ENCODE measurements around the gene EXO1. TPM values are rescaled to one million over a fixed set of nuclear protein-coding genes. Genes with fewer than 3 reads are reported as not detected.

Gene EXO1
- total RNA-seq, 1 experiment from 2014 or later = 46.6 TPM

- intact Hi-C loops (cut with micrococcal nuclease; ENCODE audit: unreplicated experiment) = no loop called here
- Histone ChIP-seq H3K27ac (ENCODE audit: low read depth, low read length, poor library complexity, severe bottlenecking) (no peak overlapping the region), H3K4me3 (ENCODE audit: low read depth, low read length, poor library complexity, severe bottlenecking) (no peak overlapping the region), H3K36me3 (ENCODE audit: insufficient read depth, low read length, poor library complexity, severe bottlenecking) (no peaks in the 10 kb centered on the region), H3K9me3 (ENCODE audit: low read depth, low read length, poor library complexity, severe bottlenecking) (no peaks in the 10 kb centered on the region), H3K4me1 (ENCODE audit: insufficient read depth, low read length, poor library complexity, severe bottlenecking) (no peaks in the 10 kb centered on the region), H3K27me3 (replicated peaks; ENCODE audit: insufficient read depth, low read depth, low read length, poor library complexity) (no peaks in the 10 kb centered on the region)
- ChIA-PET CTCF (no interaction called here), POLR2A (ENCODE audit: low non-redundant PET) (no interaction called here)
- DNase-seq (ENCODE audit: low spot score) = no peak
- no TSS peak for BruUV-seq (replicated peaks)
- no peak for TF ChIP-seq CTCF (conservative IDR thresholded peaks at IDR 0.05; ENCODE audit: low read depth, low read length)
- no peak for TF ChIP-seq EZH2 (IDR thresholded peaks at IDR 0.05; ENCODE audit: borderline replicate concordance, low read depth, low read length, poor library complexity, severe bottlenecking)
Observed at GRCh38 chr1:241924080-241924808, 76.2 kb downstream of the EXO1 start.

GRCh38 chr1:241926141-241926540 lies 78.1 kb downstream of the EXO1 start:
- Histone ChIP-seq H3K9me3 (ENCODE audit: low read depth, low read length, poor library complexity, severe bottlenecking) (no peaks in the 10 kb centered on the region), H3K36me3 (ENCODE audit: insufficient read depth, low read length, poor library complexity, severe bottlenecking) (no peaks in the 10 kb centered on the region), H3K4me1 (ENCODE audit: insufficient read depth, low read length, poor library complexity, severe bottlenecking) (no peaks in the 10 kb centered on the region), H3K27me3 (replicated peaks; ENCODE audit: insufficient read depth, low read depth, low read length, poor library complexity) (no peaks in the 10 kb centered on the region), H3K4me3 (ENCODE audit: low read depth, low read length, poor library complexity, severe bottlenecking) (no peak overlapping the region), H3K27ac (ENCODE audit: low read depth, low read length, poor library complexity, severe bottlenecking) (no peak overlapping the region)
- no peak for DNase-seq (ENCODE audit: low spot score)
- BruUV-seq (replicated peaks) = no TSS peak
- intact Hi-C loops (cut with micrococcal nuclease; ENCODE audit: unreplicated experiment) = no loop called here
- POLR2A ChIA-PET (ENCODE audit: low non-redundant PET) = no interaction called here
- CTCF ChIA-PET = no interaction called here
- no peak for TF ChIP-seq EZH2 (IDR thresholded peaks at IDR 0.05; ENCODE audit: borderline replicate concordance, low read depth, low read length, poor library complexity, severe bottlenecking)
- TF ChIP-seq CTCF (conservative IDR thresholded peaks at IDR 0.05; ENCODE audit: low read depth, low read length) = no peak

- ChIA-PET CTCF (no interaction called here), POLR2A (ENCODE audit: low non-redundant PET) (no interaction called here)
- TF ChIP-seq EZH2 (IDR thresholded peaks at IDR 0.05; ENCODE audit: borderline replicate concordance, low read depth, low read length, poor library complexity, severe bottlenecking) (no peak), CTCF (conservative IDR thresholded peaks at IDR 0.05; ENCODE audit: low read depth, low read length) (no peak)
- Histone ChIP-seq H3K9me3 (ENCODE audit: low read depth, low read length, poor library complexity, severe bottlenecking) (no peaks in the 10 kb centered on the region), H3K36me3 (ENCODE audit: insufficient read depth, low read length, poor library complexity, severe bottlenecking) (no peaks in the 10 kb centered on the region), H3K27ac (ENCODE audit: low read depth, low read length, poor library complexity, severe bottlenecking) (no peak overlapping the region), H3K4me1 (ENCODE audit: insufficient read depth, low read length, poor library complexity, severe bottlenecking) (no peaks in the 10 kb centered on the region), H3K4me3 (ENCODE audit: low read depth, low read length, poor library complexity, severe bottlenecking) (no peak overlapping the region), H3K27me3 (replicated peaks; ENCODE audit: insufficient read depth, low read depth, low read length, poor library complexity) (no peaks in the 10 kb centered on the region)
- intact Hi-C loops (cut with micrococcal nuclease; ENCODE audit: unreplicated experiment) = no loop called here
- DNase-seq (ENCODE audit: low spot score) = no peak
- BruUV-seq (replicated peaks) = no TSS peak
Observed at GRCh38 chr1:241927321-241927720, 79.3 kb downstream of the EXO1 start.
